ENCODE measurements around the gene UVRAG. TPM values are rescaled to one million over a fixed set of nuclear protein-coding genes. Genes with fewer than 3 reads are reported as not detected.

UVRAG gene
- total RNA-seq, 3 donors from 2014 or later (not counting 1 experiment from before 2014, with no cell fraction given) = 39.9 to 52.5 (median 41.4) TPM

DNA sequence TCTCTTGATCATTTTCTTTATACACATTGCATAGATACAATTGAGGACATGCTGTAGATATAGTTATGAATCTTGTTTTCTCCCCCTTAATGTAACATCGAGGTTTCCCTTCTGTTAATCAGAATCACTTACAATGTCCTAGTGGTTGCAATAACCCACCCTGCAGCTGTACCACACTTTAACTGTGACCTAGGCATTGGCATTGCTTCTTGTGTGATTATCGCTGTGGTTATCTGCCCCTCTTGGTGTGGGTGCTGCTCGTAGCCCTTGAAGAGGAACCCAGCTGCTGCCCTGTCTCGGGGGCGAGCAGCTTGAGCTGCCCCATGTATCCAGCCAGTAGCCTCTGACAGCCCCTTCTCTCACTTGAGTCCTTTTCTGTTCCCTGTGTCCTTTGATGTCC lies 44.9 kb upstream of the UVRAG start:
- H3K27me3 ChIP-seq (ENCODE audit: control insufficient read depth, insufficient read depth, low read length) = peaks cover 12% of the 10 kb centered on the region
- no peaks in the 10 kb centered on the region for H3K9me3 Mint-ChIP-seq
- H3K4me1 Mint-ChIP-seq = peaks cover 16 to 19% of the 10 kb centered on the region in 2 donors
- peaks cover 35% of the 10 kb centered on the region for H3K4me1 ChIP-seq (ENCODE audit: control insufficient read depth, insufficient read depth, low read length)
- H3K9me3 ChIP-seq (ENCODE audit: control insufficient read depth, insufficient read depth, low read length) = no peaks in the 10 kb centered on the region
- intact Hi-C loops (cut with micrococcal nuclease) = no loop called here
- H3K27me3 Mint-ChIP-seq (ENCODE audit: low read depth in 2 of 2) = peaks cover 36 to 39% of the 10 kb centered on the region in 2 donors
- WGBS (ENCODE audit: insufficient coverage) = 47% methylated on average over 5 of the region's 5 CpGs
- H3K27ac ChIP-seq (ENCODE audit: low read length) = no peak overlapping the region
- no peak for DNase-seq
- H3K36me3 Mint-ChIP-seq = no peaks in the 10 kb centered on the region
- TF ChIP-seq, protein P1, sequence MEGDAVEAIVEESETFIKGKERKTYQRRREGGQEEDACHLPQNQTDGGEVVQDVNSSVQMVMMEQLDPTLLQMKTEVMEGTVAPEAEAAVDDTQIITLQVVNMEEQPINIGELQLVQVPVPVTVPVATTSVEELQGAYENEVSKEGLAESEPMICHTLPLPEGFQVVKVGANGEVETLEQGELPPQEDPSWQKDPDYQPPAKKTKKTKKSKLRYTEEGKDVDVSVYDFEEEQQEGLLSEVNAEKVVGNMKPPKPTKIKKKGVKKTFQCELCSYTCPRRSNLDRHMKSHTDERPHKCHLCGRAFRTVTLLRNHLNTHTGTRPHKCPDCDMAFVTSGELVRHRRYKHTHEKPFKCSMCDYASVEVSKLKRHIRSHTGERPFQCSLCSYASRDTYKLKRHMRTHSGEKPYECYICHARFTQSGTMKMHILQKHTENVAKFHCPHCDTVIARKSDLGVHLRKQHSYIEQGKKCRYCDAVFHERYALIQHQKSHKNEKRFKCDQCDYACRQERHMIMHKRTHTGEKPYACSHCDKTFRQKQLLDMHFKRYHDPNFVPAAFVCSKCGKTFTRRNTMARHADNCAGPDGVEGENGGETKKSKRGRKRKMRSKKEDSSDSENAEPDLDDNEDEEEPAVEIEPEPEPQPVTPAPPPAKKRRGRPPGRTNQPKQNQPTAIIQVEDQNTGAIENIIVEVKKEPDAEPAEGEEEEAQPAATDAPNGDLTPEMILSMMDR (IDR thresholded peaks at IDR 0.05) = no peak
- H3K4me3 ChIP-seq (ENCODE audit: low read length) = no peak overlapping the region
- H3K4me3 Mint-ChIP-seq = peak overlapping the region; percentile 79
- no peak for ATAC-seq
- no peaks in the 10 kb centered on the region for H3K36me3 ChIP-seq (ENCODE audit: control insufficient read depth, insufficient read depth, low read length)
- peak overlapping the region in 1 of 2 donors; percentile 24 for H3K27ac Mint-ChIP-seq

DNA sequence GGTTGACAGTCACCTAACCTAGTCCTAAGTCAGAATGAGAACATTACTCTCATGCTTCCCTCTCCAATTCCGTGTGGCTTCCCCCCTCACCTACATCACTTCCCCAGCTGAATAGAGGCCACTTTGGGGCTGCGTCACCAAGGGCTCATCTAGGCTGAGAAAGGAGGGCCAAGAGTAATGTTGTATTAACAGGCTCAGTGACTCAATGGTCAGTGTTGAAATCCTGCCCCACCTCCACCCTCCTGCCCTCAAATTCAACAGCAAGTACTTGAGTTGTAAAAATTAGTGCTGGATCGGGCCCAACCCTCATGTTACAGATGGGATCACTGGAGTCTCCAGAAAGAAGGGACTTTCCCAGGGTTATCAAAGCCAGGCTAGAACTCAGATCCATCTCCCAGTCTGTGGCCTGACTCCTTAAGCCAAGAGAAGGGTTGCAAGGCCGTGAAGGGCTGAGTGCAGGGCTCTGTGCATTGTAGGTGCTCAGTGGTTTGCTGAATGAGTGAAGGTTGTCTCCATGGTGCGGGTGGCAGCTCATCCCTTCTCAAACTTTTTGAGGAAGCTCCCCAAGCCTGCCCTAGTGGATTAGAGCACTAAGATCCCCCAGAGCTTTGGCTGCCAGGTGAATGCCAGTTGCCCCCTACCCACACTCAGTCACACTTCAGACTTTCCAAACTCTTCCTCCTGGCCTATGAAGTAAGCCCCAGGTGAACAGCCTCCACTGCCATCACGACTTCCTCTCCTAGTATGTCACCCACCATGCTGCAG lies 43.2 kb upstream of the UVRAG start:
- no peak overlapping the region for H3K4me3 Mint-ChIP-seq
- no peaks in the 10 kb centered on the region for H3K36me3 Mint-ChIP-seq
- DNase-seq (peak in 1 of 2 donors; percentile 11), ATAC-seq (no peak)
- Histone ChIP-seq H3K27ac (ENCODE audit: low read length) (no peak overlapping the region), H3K36me3 (ENCODE audit: control insufficient read depth, insufficient read depth, low read length) (no peaks in the 10 kb centered on the region), H3K4me3 (ENCODE audit: low read length) (no peak overlapping the region), H3K27me3 (ENCODE audit: control insufficient read depth, insufficient read depth, low read length) (peaks cover 12% of the 10 kb centered on the region), H3K9me3 (ENCODE audit: control insufficient read depth, insufficient read depth, low read length) (no peaks in the 10 kb centered on the region), H3K4me1 (ENCODE audit: control insufficient read depth, insufficient read depth, low read length) (peaks cover 35% of the 10 kb centered on the region)
- peaks cover 17 to 29% of the 10 kb centered on the region in 2 donors for H3K4me1 Mint-ChIP-seq
- intact Hi-C loops (cut with micrococcal nuclease) = no loop called here
- TF ChIP-seq, protein P1 (IDR thresholded peaks at IDR 0.05) = no peak
- no peak overlapping the region for H3K27ac Mint-ChIP-seq
- 86% methylated on average over 6 of the region's 6 CpGs for WGBS (ENCODE audit: insufficient coverage)
- H3K27me3 Mint-ChIP-seq (ENCODE audit: low read depth in 2 of 2) = peaks cover 31 to 37% of the 10 kb centered on the region in 2 donors
- no peaks in the 10 kb centered on the region for H3K9me3 Mint-ChIP-seq

DNA sequence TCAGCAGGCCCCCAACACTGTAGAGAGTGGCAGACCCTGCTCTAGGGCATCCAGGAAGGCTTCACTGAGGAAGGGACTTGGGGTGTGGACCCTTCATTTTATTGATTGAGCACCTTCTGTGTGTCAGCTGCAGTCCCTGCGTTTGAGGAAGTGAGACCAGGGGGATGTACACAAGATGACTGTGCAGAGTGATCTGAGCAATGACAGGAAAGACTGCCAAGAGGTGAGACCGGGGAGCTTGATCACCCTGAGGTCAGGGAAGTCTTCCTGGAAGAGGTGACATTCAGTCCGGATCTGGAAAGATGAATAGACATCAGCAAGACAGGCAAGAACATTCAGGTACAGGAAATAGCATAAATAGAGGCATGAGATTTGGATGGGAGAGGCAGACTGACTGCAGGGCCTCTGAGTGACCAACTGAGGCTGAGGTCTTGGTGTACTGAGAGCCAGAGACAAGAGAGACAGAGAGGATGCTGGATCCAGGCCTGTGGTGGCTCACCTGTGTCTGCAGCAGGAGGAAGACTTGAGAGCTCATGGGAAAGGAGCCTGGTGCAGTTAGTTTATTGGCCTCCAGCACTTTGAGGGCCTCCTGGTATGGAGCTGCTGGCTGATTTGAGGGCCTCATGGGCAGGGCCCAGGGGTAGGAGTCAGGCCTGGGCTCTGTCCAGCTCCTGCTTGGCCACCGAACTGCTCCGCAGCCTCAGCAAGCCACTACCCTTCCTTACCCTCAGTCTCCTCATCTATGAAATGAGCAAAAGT lies 41.2 kb upstream of the UVRAG start:
- WGBS (ENCODE audit: insufficient coverage) = 36% methylated on average over 5 of the region's 5 CpGs
- H3K9me3 ChIP-seq (ENCODE audit: control insufficient read depth, insufficient read depth, low read length) = no peaks in the 10 kb centered on the region
- peak overlapping the region; percentile 61 for H3K27ac ChIP-seq (ENCODE audit: low read length)
- TF ChIP-seq, protein P1 (IDR thresholded peaks at IDR 0.05) = no peak
- Mint-ChIP-seq H3K27me3 (ENCODE audit: low read depth in 2 of 2) (peaks cover 17 to 22% of the 10 kb centered on the region in 2 donors), H3K36me3 (no peaks in the 10 kb centered on the region), H3K4me1 (peaks cover 25 to 30% of the 10 kb centered on the region in 2 donors), H3K27ac (peak overlapping the region in 1 of 2 donors; percentile 30), H3K9me3 (no peaks in the 10 kb centered on the region), H3K4me3 (no peak overlapping the region)
- intact Hi-C loops (cut with micrococcal nuclease) = no loop called here
- DNase-seq (peak in 1 of 2 donors; percentile 21), ATAC-seq (peak in 1 of 3 donors; percentile 54)
- peaks cover 41% of the 10 kb centered on the region for H3K4me1 ChIP-seq (ENCODE audit: control insufficient read depth, insufficient read depth, low read length)
- no peak overlapping the region for H3K4me3 ChIP-seq (ENCODE audit: low read length)
- peaks cover 7% of the 10 kb centered on the region for H3K27me3 ChIP-seq (ENCODE audit: control insufficient read depth, insufficient read depth, low read length)
- no peaks in the 10 kb centered on the region for H3K36me3 ChIP-seq (ENCODE audit: control insufficient read depth, insufficient read depth, low read length)

Measured in natural killer cell (primary cell).